HepG2 (cell line): ENCODE measurements around the gene TADA3.

Experiments
- BHLHE40 ChIP-seq: IDR thresholded peaks from 2 replicates; pipeline ENCODE4 v1.6.1; 2011; ENCODE audit warnings: low read length, improper control_type of control experiment
- CTCF ChIP-seq: sonication (generic); formaldehyde crosslinking; IDR thresholded peaks from 2 replicates; pipeline ENCODE4 v1.5.0; 2020; ENCODE audit warnings: mild to moderate bottlenecking, missing genetic modification reagents, moderate library complexity
- KDM1A ChIP-seq: IDR thresholded peaks from 2 replicates; pipeline ENCODE4 v1.6.1; 2016; ENCODE audit warnings: missing compliant biosample characterization
- RFXAP ChIP-seq: sonication (generic); formaldehyde crosslinking; IDR thresholded peaks from 2 replicates; pipeline ENCODE4 v1.4.0; 2020; ENCODE audit warnings: missing genetic modification reagents, borderline replicate concordance
- ZFYVE20 ChIP-seq: sonication (generic); formaldehyde crosslinking; IDR thresholded peaks from 2 replicates; pipeline ENCODE4 v1.8.0; 2023; ENCODE audit warnings: low read depth, mild to moderate bottlenecking, moderate library complexity, missing genetic modification reagents, borderline replicate concordance
- ZHX1 ChIP-seq: sonication (generic); formaldehyde crosslinking; IDR thresholded peaks from 2 replicates; pipeline ENCODE4 v1.8.1; 2022; ENCODE audit warnings: low read depth, mild to moderate bottlenecking, missing genetic modification reagents
- ZNF224 ChIP-seq: sonication (generic); formaldehyde crosslinking; IDR thresholded peaks from 2 replicates; pipeline ENCODE4 v1.5.0; 2020; ENCODE audit warnings: mild to moderate bottlenecking, missing genetic modification reagents
- ZNF432 ChIP-seq: sonication (generic); formaldehyde crosslinking; IDR thresholded peaks from 2 replicates; pipeline ENCODE4 v1.5.0; 2020; ENCODE audit warnings: missing genetic modification reagents, mild to moderate bottlenecking, borderline replicate concordance
- ZNF546 ChIP-seq: sonication (generic); formaldehyde crosslinking; conservative IDR thresholded peaks from 2 replicates; pipeline ENCODE4 v1.8.1; 2023; ENCODE audit warnings: mild to moderate bottlenecking, missing genetic modification reagents
- ZNF547 ChIP-seq: sonication (generic); formaldehyde crosslinking; IDR thresholded peaks from 2 replicates; pipeline ENCODE4 v1.5.1; 2020; ENCODE audit warnings: mild to moderate bottlenecking, missing genetic modification reagents
- ZNF652 ChIP-seq: IDR thresholded peaks from 2 replicates; pipeline ENCODE4 v1.6.1; 2016; ENCODE audit warnings: low read depth, borderline replicate concordance

DNA sequence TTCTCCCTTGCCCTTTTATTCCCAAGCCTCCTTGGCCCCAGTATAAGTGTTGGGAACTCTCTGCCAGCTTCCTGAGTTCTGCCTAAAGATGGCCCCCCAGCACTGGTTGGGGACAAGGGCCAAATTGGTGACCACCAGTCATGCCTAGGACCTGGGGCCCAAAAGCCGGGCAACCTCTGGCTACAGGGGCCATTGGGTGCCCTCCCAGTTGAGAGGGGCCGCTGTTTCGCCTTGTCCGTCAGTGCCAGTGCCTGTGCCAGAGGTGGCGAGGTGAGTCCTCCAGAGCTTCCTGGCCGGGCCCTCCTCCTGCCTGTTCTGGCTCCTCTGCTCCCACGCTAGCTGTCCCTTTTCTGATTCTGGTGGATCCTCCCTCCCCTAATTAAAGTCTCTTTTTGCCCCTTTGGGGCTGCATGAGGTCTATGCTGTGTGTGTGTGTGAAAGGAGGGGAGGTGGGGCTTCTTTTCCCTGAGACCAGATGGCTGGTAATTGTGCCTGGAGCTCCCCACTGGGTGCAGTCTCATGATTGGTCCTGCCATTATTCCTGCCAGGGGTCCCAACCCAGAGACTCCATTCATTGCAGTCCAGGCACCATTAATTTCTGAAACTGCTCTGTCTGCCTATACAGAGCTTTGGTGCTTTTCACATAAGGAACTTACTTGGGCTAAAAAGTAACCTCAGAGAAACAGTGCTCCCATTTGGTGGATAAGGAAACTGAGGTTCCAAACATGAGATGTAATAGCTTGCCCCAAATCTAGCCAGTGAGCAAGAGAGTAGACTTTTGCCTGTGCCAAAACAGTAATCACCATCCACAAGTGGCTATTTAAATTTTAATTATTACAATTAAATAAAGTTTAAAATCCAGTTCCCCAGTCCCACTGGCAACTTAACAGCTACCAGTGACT lies 14.7 kb upstream of the TADA3 start:
- no peak for TF ChIP-seq BHLHE40
- no peak for TF ChIP-seq ZNF432 (CRISPR knock-in tag)
- TF ChIP-seq ZNF547 (CRISPR knock-in tag), result no peak
- TF ChIP-seq ZNF652, result no peak
- no peak for TF ChIP-seq KDM1A
- TF ChIP-seq RFXAP, result no peak
- no peak for TF ChIP-seq CTCF (CRISPR knock-in tag)
- no peak for TF ChIP-seq ZFYVE20
- no peak for TF ChIP-seq ZHX1 (CRISPR knock-in tag)
- TF ChIP-seq ZNF546, result no peak
- no peak for TF ChIP-seq ZNF224
